Mucosa of rectum (tissue), 2 donors: ENCODE data around the gene VMAC.
"Not testable (repeated sequence)": the region's sequence is repeated elsewhere in the genome, so short reads cannot be mapped to it uniquely, and the experiment has no call there.

Source experiments
- H3K27ac ChIP-seq, 2 donors: one replicate each; pipeline ENCODE4 v1.7.0; 2013; ENCODE audit warnings: inconsistent platforms in 2 of 2, low read depth in 2 of 2, low read length in 2 of 2
- H3K27me3 ChIP-seq, 2 donors: one replicate each; pipeline ENCODE4 v1.7.0; 2013; ENCODE audit warnings: low read length in 2 of 2; ENCODE audit not compliant: control insufficient read depth in 2 of 2, insufficient read depth in 2 of 2
- H3K36me3 ChIP-seq, 2 donors: one replicate each; pipeline ENCODE4 v1.7.0; 2013; ENCODE audit warnings: low read length in 2 of 2; ENCODE audit not compliant: control insufficient read depth in 2 of 2, insufficient read depth in 2 of 2
- H3K4me1 ChIP-seq, 2 donors: one replicate each; pipeline ENCODE4 v1.7.0; 2013; ENCODE audit warnings: low read length in 2 of 2, mild to moderate bottlenecking in 1 of 2; ENCODE audit not compliant: control insufficient read depth in 2 of 2, insufficient read depth in 2 of 2
- H3K4me3 ChIP-seq, 2 donors: one replicate each; pipeline ENCODE4 v1.7.0; 2013; ENCODE audit warnings: low read length in 2 of 2
- H3K9ac ChIP-seq, 2 donors: one replicate each; pipeline ENCODE4 v1.7.0; 2013; ENCODE audit warnings: low read length in 2 of 2, low read depth in 1 of 2, mild to moderate bottlenecking in 1 of 2
- H3K9me3 ChIP-seq, 2 donors: one replicate each; pipeline ENCODE4 v1.7.0; 2013; ENCODE audit warnings: low read length in 2 of 2; ENCODE audit not compliant: control insufficient read depth in 2 of 2
- donor health status: healthy.
- donor health status: Normal muscosa, but diverticular disease.

Gene VMAC

DNA sequence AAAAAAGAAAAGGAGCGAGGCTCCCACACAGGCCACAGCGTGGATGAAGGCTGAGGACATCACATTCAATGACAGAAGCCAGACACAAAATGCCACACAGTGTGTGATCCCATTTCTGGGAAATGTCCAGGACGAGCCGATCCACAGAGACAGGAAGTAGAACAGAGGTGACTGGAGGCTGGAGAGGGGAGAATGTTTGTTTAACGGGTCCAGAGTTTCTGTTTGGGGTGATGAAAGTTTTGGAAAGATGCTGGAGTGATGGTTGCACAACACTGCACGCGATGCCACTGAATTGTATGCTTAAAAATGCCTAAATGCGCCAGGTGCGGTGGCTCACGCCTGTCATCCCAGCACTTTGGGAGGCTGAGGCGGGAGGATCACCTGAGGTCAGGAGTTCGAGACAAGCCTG is 33.7 kb upstream of the VMAC start:
- Histone ChIP-seq H3K27ac (no peak overlapping the region), H3K4me1 (no peaks in the 10 kb centered on the region), H3K9me3 (no peaks in the 10 kb centered on the region)

DNA sequence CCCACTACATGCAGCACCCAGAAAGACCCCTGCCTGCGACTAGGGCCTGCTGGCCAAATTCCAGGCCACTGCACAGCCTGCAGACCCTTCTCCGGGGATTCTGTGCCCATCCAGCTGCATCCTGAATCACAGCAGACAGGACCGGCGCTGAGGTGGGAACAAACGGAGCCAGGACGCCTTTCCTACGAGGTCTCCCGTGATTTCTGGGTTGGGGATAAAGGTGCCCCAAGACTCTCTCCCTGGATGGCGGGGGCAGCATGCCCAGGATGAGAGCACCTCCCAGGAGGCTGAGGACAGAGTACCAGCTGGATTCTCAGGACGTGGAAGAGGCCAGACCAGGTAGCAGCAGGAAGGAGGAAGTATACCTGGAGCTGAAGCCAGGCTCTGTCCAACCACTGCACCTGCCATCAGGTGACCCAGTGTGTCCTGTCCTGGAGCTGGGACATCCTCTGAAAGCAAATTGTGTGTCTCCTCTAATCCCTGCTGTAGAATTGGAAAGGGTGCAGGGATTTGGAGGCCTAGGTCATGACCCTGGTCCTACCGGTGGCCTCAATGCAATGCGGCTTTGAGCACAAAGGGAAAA is 31.0 kb upstream of the VMAC start:
- no peaks in the 10 kb centered on the region for H3K4me1 ChIP-seq
- no peaks in the 10 kb centered on the region for H3K36me3 ChIP-seq
- H3K4me3 ChIP-seq: no peak overlapping the region
- no peak overlapping the region for H3K9ac ChIP-seq
- H3K27me3 ChIP-seq: peaks cover under 1 to 2% of the 10 kb centered on the region in 2 donors
- no peak overlapping the region for H3K27ac ChIP-seq
- H3K9me3 ChIP-seq: no peaks in the 10 kb centered on the region

More for the DNA sequence above, 33.7 kb upstream of the VMAC start:
- no peaks in the 10 kb centered on the region for H3K36me3 ChIP-seq
- no peak overlapping the region for H3K4me3 ChIP-seq
- H3K9ac ChIP-seq: no peak overlapping the region
- no peaks in the 10 kb centered on the region for H3K27me3 ChIP-seq

DNA sequence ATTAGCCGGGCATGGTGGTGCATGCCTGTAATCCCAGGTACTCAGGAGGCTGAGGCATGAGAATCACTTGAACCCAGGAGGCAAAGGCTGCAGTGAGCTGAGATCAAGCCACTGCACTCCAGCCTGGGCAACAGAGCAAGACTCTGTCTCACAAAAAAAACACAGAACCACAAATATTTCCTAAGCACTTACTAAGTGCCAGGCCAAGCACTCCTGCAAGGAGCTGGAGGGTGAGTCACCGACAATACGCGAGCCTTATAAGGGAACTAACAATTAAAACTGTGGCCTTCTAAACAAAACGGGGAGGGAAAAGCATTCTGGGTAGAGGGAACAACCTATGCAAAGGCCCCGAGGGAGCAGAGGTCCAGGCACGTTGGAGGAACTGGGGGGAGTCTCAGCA is 30.2 kb upstream of the VMAC start:
- H3K4me1 ChIP-seq, H3K4me3 ChIP-seq, H3K27ac ChIP-seq, H3K9ac ChIP-seq, H3K36me3 ChIP-seq, H3K27me3 ChIP-seq, H3K9me3 ChIP-seq: not testable (repeated sequence)

DNA sequence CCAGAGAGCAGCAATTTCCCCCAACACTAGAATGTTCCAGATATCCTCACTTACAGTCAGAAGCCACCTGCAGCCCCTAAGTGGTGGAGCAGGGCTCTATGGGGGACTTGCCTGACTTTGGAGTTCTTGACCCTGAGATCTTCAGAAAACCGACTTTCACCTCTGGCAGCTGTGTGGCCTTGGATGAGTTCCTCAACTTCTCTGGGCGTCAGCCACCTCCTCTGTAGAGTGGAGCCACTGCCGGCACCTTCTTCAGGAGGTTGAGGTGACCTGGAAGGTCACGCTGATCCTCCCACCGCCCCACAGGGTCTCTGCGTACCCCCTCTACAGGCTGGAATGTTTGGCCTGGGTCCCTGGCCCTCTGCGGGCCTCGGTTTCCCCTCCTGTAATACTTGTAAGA is 27.2 kb upstream of the VMAC start:
- Histone ChIP-seq H3K4me3 (no peak overlapping the region), H3K27ac (no peak overlapping the region), H3K4me1 (peaks cover 0 to 5% of the 10 kb centered on the region in 2 donors), H3K9ac (no peak overlapping the region), H3K27me3 (peaks cover 8 to 10% of the 10 kb centered on the region in 2 donors), H3K9me3 (no peaks in the 10 kb centered on the region), H3K36me3 (no peaks in the 10 kb centered on the region)

DNA sequence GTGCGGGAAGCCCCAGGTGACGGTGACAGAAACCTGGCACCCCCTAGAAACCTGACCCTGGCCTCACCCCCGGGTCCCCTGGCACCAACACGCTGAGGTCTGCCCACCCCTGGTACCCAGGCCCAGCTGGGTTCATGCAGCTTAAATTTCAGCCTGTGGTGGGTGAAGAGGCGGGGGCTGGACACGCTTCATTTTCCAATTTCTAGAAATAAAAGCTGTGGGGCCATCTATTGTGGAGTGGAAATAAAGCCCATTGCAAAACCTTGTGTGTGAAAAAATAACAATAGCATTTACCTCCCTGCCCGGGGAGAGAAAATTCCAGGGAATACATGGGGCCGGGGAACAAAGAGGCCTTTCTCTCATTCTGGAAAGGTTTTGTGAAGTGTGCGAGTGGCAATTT is 26.8 kb upstream of the VMAC start:
- Histone ChIP-seq H3K4me3 (no peak overlapping the region), H3K9ac (no peak overlapping the region), H3K36me3 (no peaks in the 10 kb centered on the region), H3K27ac (no peak overlapping the region), H3K4me1 (peaks cover 0 to 5% of the 10 kb centered on the region in 2 donors), H3K27me3 (peaks cover 9 to 11% of the 10 kb centered on the region in 2 donors), H3K9me3 (no peaks in the 10 kb centered on the region)

DNA sequence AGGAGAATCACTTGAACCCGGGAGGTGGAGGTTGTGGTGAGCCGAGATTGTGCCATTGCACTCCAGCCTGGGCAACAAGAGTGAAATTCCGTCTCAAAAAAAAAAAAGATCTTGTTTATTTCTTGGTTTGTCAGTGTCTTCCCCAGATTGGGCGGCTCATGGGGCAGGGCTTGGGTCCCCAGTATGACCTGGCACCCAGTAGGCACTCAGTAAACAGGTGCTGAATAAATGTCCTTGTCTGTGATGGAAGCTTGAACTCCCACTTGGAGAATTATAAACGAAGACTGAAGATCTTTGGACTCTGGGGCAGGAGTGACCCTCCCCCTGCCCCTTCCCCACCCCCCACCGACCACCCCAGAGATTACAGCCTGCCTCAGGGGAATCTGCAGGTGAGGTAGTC is 24.5 kb upstream of the VMAC start:
- Histone ChIP-seq H3K9ac (no peak overlapping the region), H3K27ac (no peak overlapping the region), H3K36me3 (no peaks in the 10 kb centered on the region), H3K4me1 (peaks cover 0 to 5% of the 10 kb centered on the region in 2 donors), H3K4me3 (no peak overlapping the region), H3K9me3 (no peaks in the 10 kb centered on the region), H3K27me3 (peaks cover 9 to 11% of the 10 kb centered on the region in 2 donors)

DNA sequence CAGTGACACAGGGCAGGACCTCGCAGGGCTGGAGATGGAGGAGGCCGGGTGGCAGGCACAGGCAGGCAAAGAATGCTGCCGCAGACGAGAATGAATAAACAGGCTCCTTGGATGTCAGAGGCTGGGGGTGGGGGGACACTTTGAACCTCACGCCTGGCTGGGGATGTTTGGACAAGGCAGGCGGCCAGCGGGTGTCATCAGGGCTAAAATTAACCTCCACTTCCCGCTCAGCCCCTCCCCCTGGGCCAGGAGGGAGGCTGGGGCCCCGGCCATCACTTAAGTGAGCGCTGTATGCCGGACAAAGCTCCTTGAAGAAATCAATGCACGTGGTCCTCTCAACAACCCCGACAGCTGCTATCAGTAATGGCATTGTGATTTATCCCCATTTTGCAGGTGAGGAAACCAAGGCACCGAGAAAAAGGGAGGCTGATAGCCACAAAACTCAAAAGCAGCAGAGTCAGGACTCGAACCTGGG is 24.0 kb upstream of the VMAC start:
- no peak overlapping the region for H3K27ac ChIP-seq
- no peak overlapping the region for H3K9ac ChIP-seq
- H3K4me3 ChIP-seq: no peak overlapping the region
- peaks cover 0 to 5% of the 10 kb centered on the region in 2 donors for H3K4me1 ChIP-seq
- H3K36me3 ChIP-seq: no peaks in the 10 kb centered on the region
- no peaks in the 10 kb centered on the region for H3K9me3 ChIP-seq
- peaks cover 9 to 11% of the 10 kb centered on the region in 2 donors for H3K27me3 ChIP-seq

DNA sequence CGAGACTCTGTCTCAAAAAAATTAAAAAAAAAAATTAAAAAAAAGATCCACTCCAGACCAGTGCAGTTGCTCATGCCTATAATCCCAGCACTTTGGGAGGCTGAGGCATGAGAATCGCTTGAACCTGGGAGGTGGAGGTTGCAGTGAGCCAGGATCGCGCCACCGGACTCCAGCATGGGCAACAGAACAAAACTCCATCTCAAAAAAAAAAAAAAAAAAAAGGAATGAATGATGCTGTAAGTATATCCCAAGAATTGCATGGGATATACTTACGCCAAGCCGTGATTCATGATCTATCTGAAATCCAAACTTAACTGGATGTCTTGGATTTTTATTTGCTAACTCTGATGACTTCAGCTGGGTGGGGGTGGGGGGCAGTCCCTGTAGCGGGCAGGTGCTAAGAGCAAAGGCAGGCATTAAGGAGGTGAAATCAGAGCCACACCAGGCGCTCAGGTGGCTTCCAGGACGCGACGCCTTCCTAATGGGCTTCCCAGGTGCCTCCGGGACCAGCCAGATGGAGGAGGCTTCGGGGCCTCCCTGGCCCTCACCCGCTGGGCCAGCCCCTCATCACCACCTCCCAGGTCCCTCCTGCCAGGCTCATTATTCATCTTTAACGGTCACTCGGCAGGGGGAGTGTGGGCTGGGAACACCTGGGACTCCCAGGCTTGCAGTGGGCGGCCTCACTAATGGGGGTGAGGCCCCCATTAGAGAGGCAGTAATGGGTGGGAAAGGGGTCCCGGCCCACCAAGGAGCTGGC is 23.0 kb upstream of the VMAC start:
- H3K9ac ChIP-seq: no peak overlapping the region
- no peak overlapping the region for H3K27ac ChIP-seq
- peaks cover 0 to 5% of the 10 kb centered on the region in 2 donors for H3K4me1 ChIP-seq
- H3K27me3 ChIP-seq: peaks cover 9 to 11% of the 10 kb centered on the region in 2 donors
- H3K9me3 ChIP-seq: no peaks in the 10 kb centered on the region
- H3K4me3 ChIP-seq: no peak overlapping the region
- no peaks in the 10 kb centered on the region for H3K36me3 ChIP-seq

DNA sequence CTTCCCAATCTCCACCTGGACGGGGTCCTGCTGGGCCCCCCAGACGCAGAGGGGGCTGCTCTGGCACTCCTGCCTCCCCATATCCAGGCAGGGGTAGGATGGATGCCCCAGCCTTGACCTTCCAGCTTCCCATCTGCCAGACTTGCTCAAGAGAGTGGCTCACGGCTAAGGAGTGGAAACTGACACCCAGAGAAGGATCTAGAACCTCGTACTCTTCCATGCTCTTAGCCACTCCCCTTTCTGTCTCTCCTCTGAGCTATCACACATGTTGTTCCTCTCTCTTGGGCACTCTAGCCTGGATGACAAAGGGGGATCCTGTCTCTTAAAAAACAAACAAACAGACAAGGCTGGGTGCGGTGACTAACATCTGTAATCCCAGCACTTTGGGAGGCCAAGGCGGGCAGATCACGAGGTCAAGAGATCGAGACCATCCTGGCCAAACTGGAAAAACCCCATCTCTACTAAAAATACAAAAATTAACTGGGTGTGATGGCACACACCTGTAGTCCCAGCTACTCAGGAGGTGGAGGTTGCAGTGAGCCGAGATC is 22.2 kb upstream of the VMAC start:
- Histone ChIP-seq H3K27ac (no peak overlapping the region), H3K4me3 (no peak overlapping the region)

DNA sequence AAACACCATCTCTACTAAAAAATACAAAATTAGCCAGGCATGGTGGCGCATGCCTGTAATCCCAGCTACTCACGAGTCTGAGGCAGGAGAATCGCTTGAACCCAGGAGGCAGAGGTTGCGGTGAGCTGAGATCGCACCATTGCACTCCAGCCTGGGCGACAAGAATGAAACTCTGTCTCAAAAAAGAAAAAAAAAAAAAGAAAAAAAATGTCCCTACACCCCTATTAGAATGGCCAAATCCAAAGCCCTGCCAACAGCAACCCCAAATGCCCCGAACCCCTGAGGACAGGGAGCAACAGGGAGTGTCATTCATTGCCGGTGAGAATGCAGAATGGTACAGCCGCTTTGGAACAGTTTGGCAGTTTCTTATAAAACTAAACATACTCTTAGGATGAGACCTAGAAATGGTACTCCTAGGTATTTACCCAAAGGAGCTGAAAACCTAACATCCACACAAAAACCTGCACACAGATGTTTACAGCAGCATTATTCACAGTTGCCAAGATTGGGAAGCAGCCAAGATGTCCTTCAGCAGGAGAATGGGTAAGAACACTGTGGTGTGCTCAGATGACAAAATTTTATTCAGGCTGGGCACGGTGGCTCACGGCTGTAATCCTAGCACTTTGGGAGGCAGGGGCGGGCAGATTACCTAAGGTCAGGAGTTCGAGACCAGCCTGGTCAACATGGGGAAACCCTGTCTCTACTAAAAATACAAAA is 21.4 kb upstream of the VMAC start:
- H3K4me1 ChIP-seq, H3K9ac ChIP-seq, H3K4me3 ChIP-seq, H3K27ac ChIP-seq, H3K36me3 ChIP-seq, H3K9me3 ChIP-seq: not testable (repeated sequence)
- H3K27me3 ChIP-seq: peaks cover 7 to 11% of the 10 kb centered on the region in 2 donors

More for the DNA sequence above, 22.2 kb upstream of the VMAC start:
- Histone ChIP-seq H3K9me3 (no peaks in the 10 kb centered on the region), H3K4me1 (peaks cover 0 to 5% of the 10 kb centered on the region in 2 donors), H3K36me3 (no peaks in the 10 kb centered on the region), H3K9ac (no peak overlapping the region), H3K27me3 (peaks cover 9 to 11% of the 10 kb centered on the region in 2 donors)
